Caco-2 (cell line): ENCODE data around the gene BEAN1. TPM values are rescaled to one million over a fixed set of nuclear protein-coding genes. Genes with fewer than 3 reads are reported as not detected.

Source experiments
- BruUV-seq: library from RNA; stranded (reverse); fragments of 400-500 nt; replicated peaks from 2 replicates; lab custom pipeline; 2021; lab: Mats Ljungman, UMichigan
- CTCF ChIA-PET: fragments of 300-600 bp; sonication (Branson Sonifier 250); formaldehyde crosslinking; loops from one replicate; lab custom pipeline; 2022; ENCODE audit warnings: antibody characterized with exemption; lab: Charles Lee
- POLR2A ChIA-PET: fragments of 300-600 bp; sonication (Branson Sonifier 250); formaldehyde crosslinking; loops from one replicate; lab custom pipeline; 2022; ENCODE audit warnings: antibody characterized with exemption; lab: Charles Lee
- DNase-seq, 2 experiments: peaks; one replicate each; pipeline versions ENCODE4 v3.0.0 to v3.0.0-alpha.2; 2020 to 2022
- H3K27me3 ChIP-seq: replicated peaks from 2 replicates; pipeline ENCODE4 v1.6.0; 2011; ENCODE audit warnings: low read length; ENCODE audit not compliant: control insufficient read depth, insufficient read depth
- H3K36me3 ChIP-seq: 2 replicates; pipeline ENCODE4 v1.5.1; 2011; ENCODE audit warnings: low read length; ENCODE audit not compliant: control insufficient read depth, insufficient read depth
- H3K4me1 ChIP-seq: fragments of 250-450 bp; sonication (Bioruptor Pico); 2 replicates; pipeline ENCODE4 v1.5.1; 2020; ENCODE audit warnings: mild to moderate bottlenecking
- H3K4me3 ChIP-seq: 2 replicates; pipeline ENCODE4 v1.5.1; 2011; ENCODE audit warnings: low read depth, mild to moderate bottlenecking, control low read depth, low read length
- H3K9me3 ChIP-seq: fragments of 250-450 bp; sonication (Bioruptor Pico); 2 replicates; pipeline ENCODE4 v1.5.1; 2020; ENCODE audit warnings: mild to moderate bottlenecking, moderate library complexity
- H3K27ac Mint-ChIP-seq: one replicate; pipeline ENCODE4 v1.8.0; 2022; ENCODE audit warnings: mixed read lengths; ENCODE audit not compliant: unreplicated experiment
- H3K27me3 Mint-ChIP-seq: one replicate; pipeline ENCODE4 v1.8.0; 2022; ENCODE audit warnings: mixed read lengths; ENCODE audit not compliant: insufficient read depth, unreplicated experiment
- H3K36me3 Mint-ChIP-seq: one replicate; pipeline ENCODE4 v1.8.0; 2022; ENCODE audit warnings: mild to moderate bottlenecking, mixed read lengths; ENCODE audit not compliant: insufficient read depth, unreplicated experiment
- H3K4me1 Mint-ChIP-seq: one replicate; pipeline ENCODE4 v1.8.0; 2022; ENCODE audit warnings: low read depth, mixed read lengths; ENCODE audit not compliant: unreplicated experiment
- H3K4me3 Mint-ChIP-seq: one replicate; pipeline ENCODE4 v1.8.0; 2022; ENCODE audit warnings: mild to moderate bottlenecking, moderate library complexity, mixed read lengths; ENCODE audit not compliant: unreplicated experiment
- H3K9me3 Mint-ChIP-seq: one replicate; pipeline ENCODE4 v1.8.0; 2022; ENCODE audit warnings: mixed read lengths; ENCODE audit not compliant: unreplicated experiment
- intact Hi-C: fragments of 100-400 bp; cut with micrococcal nuclease; formaldehyde crosslinking; loops from one replicate; pipeline ENCODE4 v1.10.0; 2022; ENCODE audit not compliant: unreplicated experiment
- total RNA-seq: library from RNA; stranded (reverse); gene quantifications from 2 replicates; pipeline ENCODE4 v1.2.3, GENCODE V29; 2022
- TF ChIP-seq, protein P1 (sequence below), 2 experiments: fragments of 200-600 bp in 1 of 2; IDR thresholded peaks; 1 replicate in 1 of 2; 2 replicates in 1 of 2; pipeline versions ENCODE4 v1.5.1 to v1.8.0; 2011 to 2022; ENCODE audit warnings: antibody characterized with exemption in 1 of 2, control low read depth in 1 of 2, inconsistent platforms in 1 of 2, low read depth in 1 of 2, low read length in 1 of 2, mild to moderate bottlenecking in 1 of 2, moderate library complexity in 1 of 2; ENCODE audit not compliant: insufficient read depth in 1 of 2, severe bottlenecking in 1 of 2, unreplicated experiment in 1 of 2

BEAN1 gene
- total RNA-seq, 1 experiment from 2014 or later, result not detected

DNA sequence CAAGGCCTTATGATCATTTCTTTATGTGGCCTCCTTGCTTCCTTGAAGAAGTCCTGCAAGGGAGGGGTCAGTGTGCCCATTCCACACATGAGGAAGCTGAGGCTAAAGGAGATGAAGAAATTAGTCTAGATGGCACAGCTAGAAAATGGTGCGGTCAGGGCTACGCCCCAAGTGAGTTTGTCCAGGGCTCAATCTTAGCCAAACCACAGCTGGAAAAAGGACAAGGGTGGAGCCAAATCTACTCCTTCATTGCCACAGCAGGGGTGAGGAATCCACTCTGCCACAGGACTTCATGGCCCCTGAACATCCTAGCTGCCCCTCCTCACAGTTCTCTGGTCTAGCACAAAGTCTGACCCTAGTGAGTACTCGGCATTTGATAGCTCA lies 16.2 kb downstream of the BEAN1 start:
- Mint-ChIP-seq H3K27me3 (peaks cover 20% of the 10 kb centered on the region), H3K4me1 (no peaks in the 10 kb centered on the region), H3K9me3 (no peaks in the 10 kb centered on the region), H3K4me3 (no peak overlapping the region), H3K36me3 (no peaks in the 10 kb centered on the region), H3K27ac (no peak overlapping the region)
- H3K9me3 ChIP-seq, result no peaks in the 10 kb centered on the region
- H3K4me3 ChIP-seq, result no peak overlapping the region
- no peak for DNase-seq
- ChIA-PET CTCF (interaction anchor here (0.7 to 1.6 kb wide), 5 partner anchors 8 to 109 kb away, joined by 3 to 9 read pairs (median 3); no protein-coding TSS in a partner anchor), POLR2A (no interaction called here)
- H3K27me3 ChIP-seq, result no peaks in the 10 kb centered on the region
- intact Hi-C loops, result loop anchor here (5.0 kb wide), 2 partner anchors 36 to 39 kb away; no protein-coding TSS in a partner anchor
- TF ChIP-seq, protein P1, sequence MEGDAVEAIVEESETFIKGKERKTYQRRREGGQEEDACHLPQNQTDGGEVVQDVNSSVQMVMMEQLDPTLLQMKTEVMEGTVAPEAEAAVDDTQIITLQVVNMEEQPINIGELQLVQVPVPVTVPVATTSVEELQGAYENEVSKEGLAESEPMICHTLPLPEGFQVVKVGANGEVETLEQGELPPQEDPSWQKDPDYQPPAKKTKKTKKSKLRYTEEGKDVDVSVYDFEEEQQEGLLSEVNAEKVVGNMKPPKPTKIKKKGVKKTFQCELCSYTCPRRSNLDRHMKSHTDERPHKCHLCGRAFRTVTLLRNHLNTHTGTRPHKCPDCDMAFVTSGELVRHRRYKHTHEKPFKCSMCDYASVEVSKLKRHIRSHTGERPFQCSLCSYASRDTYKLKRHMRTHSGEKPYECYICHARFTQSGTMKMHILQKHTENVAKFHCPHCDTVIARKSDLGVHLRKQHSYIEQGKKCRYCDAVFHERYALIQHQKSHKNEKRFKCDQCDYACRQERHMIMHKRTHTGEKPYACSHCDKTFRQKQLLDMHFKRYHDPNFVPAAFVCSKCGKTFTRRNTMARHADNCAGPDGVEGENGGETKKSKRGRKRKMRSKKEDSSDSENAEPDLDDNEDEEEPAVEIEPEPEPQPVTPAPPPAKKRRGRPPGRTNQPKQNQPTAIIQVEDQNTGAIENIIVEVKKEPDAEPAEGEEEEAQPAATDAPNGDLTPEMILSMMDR (IDR thresholded peaks at IDR 0.05; ENCODE audit: insufficient read depth in 1 of 2, low read depth in 1 of 2, low read length in 1 of 2, severe bottlenecking in 1 of 2, unreplicated experiment in 1 of 2), result no peak
- BruUV-seq, result no TSS peak
- no peaks in the 10 kb centered on the region for H3K4me1 ChIP-seq
- H3K36me3 ChIP-seq, result no peaks in the 10 kb centered on the region

DNA sequence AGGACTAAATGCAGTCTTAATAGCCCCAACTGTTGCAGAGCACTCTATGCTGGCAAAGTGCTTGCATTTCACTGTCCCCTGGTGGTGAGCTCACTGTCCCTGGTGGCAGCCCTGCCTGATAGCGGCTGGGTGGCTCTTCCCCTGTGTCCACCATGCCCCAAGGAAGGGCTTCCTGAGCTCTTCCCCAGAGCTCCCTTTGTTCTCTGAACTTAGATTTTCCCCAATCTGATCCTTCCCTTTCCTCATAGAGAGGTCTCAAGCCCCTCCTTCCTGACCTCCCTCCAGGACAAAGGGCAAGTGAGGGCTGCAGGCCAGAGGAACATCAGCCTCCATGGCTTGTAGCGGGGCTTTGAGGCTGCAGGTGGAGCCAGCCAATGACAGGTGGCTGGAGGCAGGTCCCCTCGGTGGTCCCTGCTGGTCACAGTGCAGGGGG lies 17.0 kb downstream of the BEAN1 start:
- Histone ChIP-seq H3K4me1 (no peaks in the 10 kb centered on the region), H3K27me3 (no peaks in the 10 kb centered on the region), H3K9me3 (no peaks in the 10 kb centered on the region), H3K36me3 (no peaks in the 10 kb centered on the region), H3K4me3 (no peak overlapping the region)
- Mint-ChIP-seq H3K9me3 (no peaks in the 10 kb centered on the region), H3K36me3 (no peaks in the 10 kb centered on the region), H3K4me3 (no peak overlapping the region), H3K27me3 (peaks cover 22% of the 10 kb centered on the region), H3K4me1 (no peaks in the 10 kb centered on the region), H3K27ac (no peak overlapping the region)
- BruUV-seq, result no TSS peak
- POLR2A ChIA-PET, result interaction anchor here (0.5 kb wide), 1 partner anchor 33 kb away, joined by 3 read pairs; no protein-coding TSS in a partner anchor
- CTCF ChIA-PET, result interaction anchor here (0.7 to 1.6 kb wide), 6 partner anchors 9 to 108 kb away, joined by 3 to 9 read pairs (median 3); no protein-coding TSS in a partner anchor
- TF ChIP-seq, protein P1 (IDR thresholded peaks at IDR 0.05; ENCODE audit: insufficient read depth in 1 of 2, low read depth in 1 of 2, low read length in 1 of 2, severe bottlenecking in 1 of 2, unreplicated experiment in 1 of 2), result peak; percentile 21 to 38
- intact Hi-C loops, result loop anchor here (5.0 kb wide), 2 partner anchors 37 to 38 kb away; no protein-coding TSS in a partner anchor
- no peak for DNase-seq

DNA sequence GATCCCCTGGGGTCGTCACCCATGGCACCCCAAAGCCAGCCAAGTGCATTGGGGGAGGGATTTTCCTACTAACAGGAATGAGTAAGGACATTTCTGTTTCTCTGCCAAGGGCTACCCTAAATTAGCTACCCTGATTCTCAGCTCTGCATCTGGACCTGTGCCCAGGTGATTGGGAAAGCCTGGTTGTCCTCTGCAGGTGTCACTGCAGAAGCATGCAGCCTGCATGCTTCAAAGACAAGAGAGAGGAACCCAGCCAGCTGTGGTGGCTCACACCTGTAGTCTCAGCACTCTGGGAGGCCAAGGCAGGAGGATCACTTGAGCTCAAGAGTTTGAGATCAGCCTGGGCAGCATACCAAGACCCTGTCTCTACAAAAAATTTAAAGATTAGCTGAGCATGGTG lies 19.6 kb downstream of the BEAN1 start:
- Histone ChIP-seq H3K27me3 (no peaks in the 10 kb centered on the region), H3K4me3 (no peak overlapping the region), H3K4me1 (no peaks in the 10 kb centered on the region), H3K36me3 (no peaks in the 10 kb centered on the region), H3K9me3 (no peaks in the 10 kb centered on the region)
- no TSS peak for BruUV-seq
- Mint-ChIP-seq H3K4me3 (no peak overlapping the region), H3K9me3 (no peaks in the 10 kb centered on the region), H3K4me1 (no peaks in the 10 kb centered on the region), H3K36me3 (no peaks in the 10 kb centered on the region), H3K27ac (no peak overlapping the region), H3K27me3 (peaks cover 14% of the 10 kb centered on the region)
- POLR2A ChIA-PET, result no interaction called here
- TF ChIP-seq, protein P1 (IDR thresholded peaks at IDR 0.05; ENCODE audit: insufficient read depth in 1 of 2, low read depth in 1 of 2, low read length in 1 of 2, severe bottlenecking in 1 of 2, unreplicated experiment in 1 of 2), result no peak
- CTCF ChIA-PET, result no interaction called here
- DNase-seq, result no peak
- intact Hi-C loops, result no loop called here
